MM.1S (cell line): ENCODE results near the gene DFFA.

Experiments
- DNase-seq: peaks from one replicate; pipeline ENCODE4 v3.0.0-alpha.2; 2015
- H2AFZ ChIP-seq: fragments of 300-600 bp; sonication (generic); 2 replicates; pipeline ENCODE4 v1.6.0; 2016; ENCODE audit warnings: antibody characterized with exemption, low read length
- H3F3A ChIP-seq: fragments of 300-600 bp; sonication (generic); 2 replicates; pipeline ENCODE4 v1.6.1; 2016; ENCODE audit warnings: mild to moderate bottlenecking, antibody characterized with exemption, low read length, moderate library complexity, mixed read lengths; ENCODE audit not compliant: insufficient read depth
- H3K27ac ChIP-seq: fragments of 300-600 bp; sonication (generic); 2 replicates; pipeline ENCODE4 v1.5.1; 2016; ENCODE audit warnings: mild to moderate bottlenecking, low read length
- H3K27me3 ChIP-seq: fragments of 300-600 bp; sonication (generic); replicated peaks from 2 replicates; pipeline ENCODE4 v1.6.0; 2016; ENCODE audit warnings: low read length; ENCODE audit not compliant: insufficient read depth
- H3K36me3 ChIP-seq: fragments of 300-600 bp; sonication (generic); replicated peaks from 2 replicates; pipeline ENCODE4 v1.6.1; 2016; ENCODE audit warnings: mild to moderate bottlenecking, low read length, mixed read lengths; ENCODE audit not compliant: insufficient read depth
- H3K4me1 ChIP-seq: fragments of 300-600 bp; sonication (generic); 2 replicates; pipeline ENCODE4 v1.6.1; 2016; ENCODE audit warnings: low read length, mixed read lengths
- H3K4me2 ChIP-seq: fragments of 300-600 bp; sonication (generic); 2 replicates; pipeline ENCODE4 v1.6.0; 2016; ENCODE audit warnings: low read depth, low read length
- H3K4me3 ChIP-seq: fragments of 300-600 bp; sonication (generic); 2 replicates; pipeline ENCODE4 v1.5.1; 2016; ENCODE audit warnings: low read length, mixed read lengths
- H3K79me2 ChIP-seq: fragments of 300-600 bp; sonication (generic); 2 replicates; pipeline ENCODE4 v1.6.1; 2016; ENCODE audit warnings: mixed run types, low read length, mixed read lengths
- H3K9ac ChIP-seq: fragments of 300-600 bp; sonication (generic); 2 replicates; pipeline ENCODE4 v1.6.1; 2016; ENCODE audit warnings: low read length, mixed read lengths
- H3K9me2 ChIP-seq: fragments of 300-600 bp; sonication (generic); replicated peaks from 2 replicates; pipeline ENCODE4 v1.6.1; 2016; ENCODE audit warnings: mild to moderate bottlenecking, low read length, mixed read lengths; ENCODE audit not compliant: insufficient read depth
- H3K9me3 ChIP-seq: fragments of 300-600 bp; sonication (generic); replicated peaks from 2 replicates; pipeline ENCODE4 v1.6.1; 2016; ENCODE audit warnings: mild to moderate bottlenecking, low read length, mixed read lengths; ENCODE audit not compliant: insufficient read depth
- H4K20me1 ChIP-seq: fragments of 300-600 bp; sonication (generic); 2 replicates; pipeline ENCODE4 v1.6.1; 2016; ENCODE audit warnings: mild to moderate bottlenecking, low read length, moderate library complexity, mixed read lengths; ENCODE audit not compliant: insufficient read depth
- CTCF ChIP-seq: fragments of 300-600 bp; sonication (generic); IDR thresholded peaks from 2 replicates; pipeline ENCODE4 v1.5.1; 2016; ENCODE audit warnings: antibody characterized with exemption, low read length, mixed read lengths
- EZH2 ChIP-seq: fragments of 300-600 bp; sonication (generic); optimal IDR thresholded peaks from 2 replicates; pipeline ENCODE3; 2017; ENCODE audit warnings: low read depth, mild to moderate bottlenecking, antibody characterized with exemption, low read length, mixed read lengths
- EZH2phosphoT487 ChIP-seq: fragments of 300-600 bp; sonication (generic); IDR thresholded peaks from 2 replicates; pipeline ENCODE4 v1.6.1; 2018; ENCODE audit warnings: antibody characterized with exemption, low read length

Gene DFFA

GRCh38 chr1:10444795-10445397 lies 27.4 kb downstream of the DFFA start:
- H2AFZ ChIP-seq = peak overlapping the region; percentile 79
- H3K36me3 ChIP-seq = no peaks in the 10 kb centered on the region
- peak overlapping the region; percentile 66 for H3K27ac ChIP-seq

GRCh38 chr1:10444248-10444647 lies 28.1 kb downstream of the DFFA start:
- no peaks in the 10 kb centered on the region for H3K36me3 ChIP-seq
- H3K79me2 ChIP-seq = no peaks in the 10 kb centered on the region
- DNase-seq = no peak
- TF ChIP-seq EZH2 (no peak), EZH2phosphoT487 (no peak), CTCF (no peak)
- H3F3A ChIP-seq = peaks cover 11% of the 10 kb centered on the region
- no peak overlapping the region; the same call in 1 of the 2 replicates for H3K9ac ChIP-seq
- H4K20me1 ChIP-seq = no peaks in the 10 kb centered on the region
- H3K9me3 ChIP-seq = no peaks in the 10 kb centered on the region
- H3K27me3 ChIP-seq = no peaks in the 10 kb centered on the region
- peak overlapping the region; percentile 79 for H2AFZ ChIP-seq
- H3K4me1 ChIP-seq = peaks cover 6% of the 10 kb centered on the region
- peak overlapping the region; percentile 10; the same call in 1 of the 2 replicates for H3K4me3 ChIP-seq
- no peaks in the 10 kb centered on the region for H3K9me2 ChIP-seq
- peak overlapping the region; percentile 47 for H3K4me2 ChIP-seq
- H3K27ac ChIP-seq = peak overlapping the region; percentile 66

More at GRCh38 chr1:10444795-10445397, 27.4 kb downstream of the DFFA start:
- Histone ChIP-seq H3K27me3 (no peaks in the 10 kb centered on the region), H3K9me3 (no peaks in the 10 kb centered on the region), H3K79me2 (no peaks in the 10 kb centered on the region), H3F3A (peaks cover 11% of the 10 kb centered on the region), H3K4me2 (peak overlapping the region; percentile 47), H3K4me3 (peak overlapping the region; percentile 10; the same call in 1 of the 2 replicates), H3K9ac (peak overlapping the region; percentile 24; the same call in 1 of the 2 replicates), H3K4me1 (peaks cover 6% of the 10 kb centered on the region), H3K9me2 (no peaks in the 10 kb centered on the region), H4K20me1 (no peaks in the 10 kb centered on the region)
- TF ChIP-seq CTCF = no peak
- TF ChIP-seq EZH2phosphoT487 = no peak
- no peak for TF ChIP-seq EZH2
- peak; percentile 85 for DNase-seq

- TF ChIP-seq EZH2phosphoT487 (no peak), EZH2 (no peak), CTCF (no peak)
- Histone ChIP-seq H3K4me2 (no peak overlapping the region), H3K27me3 (no peaks in the 10 kb centered on the region), H3K79me2 (no peaks in the 10 kb centered on the region), H3K9me3 (no peaks in the 10 kb centered on the region), H3K4me3 (no peak overlapping the region), H3K27ac (no peak overlapping the region), H3K9me2 (no peaks in the 10 kb centered on the region), H3F3A (peaks cover 11% of the 10 kb centered on the region), H3K36me3 (no peaks in the 10 kb centered on the region), H3K4me1 (peaks cover 6% of the 10 kb centered on the region), H4K20me1 (no peaks in the 10 kb centered on the region), H2AFZ (no peak overlapping the region), H3K9ac (no peak overlapping the region)
- DNase-seq = no peak
These were observed 31.5 kb downstream of the DFFA start for GRCh38 chr1:10440794-10441193.
